ENCODE data around the gene KAZN.

DNA sequence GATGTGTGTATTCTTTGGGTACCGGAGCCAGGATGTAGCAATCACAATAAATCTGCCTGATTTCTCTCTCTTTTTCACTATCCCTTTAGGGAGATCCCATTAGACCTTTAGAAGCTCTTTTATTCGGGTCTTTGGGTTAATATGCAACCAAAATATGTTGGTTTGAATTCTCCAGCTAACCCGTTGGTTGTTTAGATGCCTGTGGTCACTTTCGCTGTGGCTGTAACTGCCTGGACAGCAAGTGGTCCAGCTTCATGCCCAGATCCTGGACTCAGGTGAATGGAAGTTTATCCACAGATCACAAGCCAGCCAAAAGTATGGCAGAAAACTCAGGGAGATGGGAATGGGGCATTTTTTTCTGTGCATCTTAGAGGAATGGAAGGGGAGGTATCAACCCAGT is 12.3 kb downstream of the KAZN start:
- TF ChIP-seq, protein P1, sequence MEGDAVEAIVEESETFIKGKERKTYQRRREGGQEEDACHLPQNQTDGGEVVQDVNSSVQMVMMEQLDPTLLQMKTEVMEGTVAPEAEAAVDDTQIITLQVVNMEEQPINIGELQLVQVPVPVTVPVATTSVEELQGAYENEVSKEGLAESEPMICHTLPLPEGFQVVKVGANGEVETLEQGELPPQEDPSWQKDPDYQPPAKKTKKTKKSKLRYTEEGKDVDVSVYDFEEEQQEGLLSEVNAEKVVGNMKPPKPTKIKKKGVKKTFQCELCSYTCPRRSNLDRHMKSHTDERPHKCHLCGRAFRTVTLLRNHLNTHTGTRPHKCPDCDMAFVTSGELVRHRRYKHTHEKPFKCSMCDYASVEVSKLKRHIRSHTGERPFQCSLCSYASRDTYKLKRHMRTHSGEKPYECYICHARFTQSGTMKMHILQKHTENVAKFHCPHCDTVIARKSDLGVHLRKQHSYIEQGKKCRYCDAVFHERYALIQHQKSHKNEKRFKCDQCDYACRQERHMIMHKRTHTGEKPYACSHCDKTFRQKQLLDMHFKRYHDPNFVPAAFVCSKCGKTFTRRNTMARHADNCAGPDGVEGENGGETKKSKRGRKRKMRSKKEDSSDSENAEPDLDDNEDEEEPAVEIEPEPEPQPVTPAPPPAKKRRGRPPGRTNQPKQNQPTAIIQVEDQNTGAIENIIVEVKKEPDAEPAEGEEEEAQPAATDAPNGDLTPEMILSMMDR (conservative IDR thresholded peaks at IDR 0.05; ENCODE audit: low read length), result no peak
- TF ChIP-seq EZH2phosphoT487 (IDR thresholded peaks at IDR 0.05; ENCODE audit: borderline replicate concordance), result no peak
